Vagina (tissue), 2 donors: ENCODE measurements around the gene EPHB6.

ENCODE experiments used
- CTCF ChIP-seq, 3 experiments: fragments of 450-650 bp in 2 of 3; fragments of 200-600 bp in 1 of 3; sonication (generic) in 1 of 3; IDR thresholded peaks; one replicate each; pipeline ENCODE4 v1.5.1; 2017 to 2019; ENCODE audit warnings: antibody characterized with exemption in 3 of 3, mild to moderate bottlenecking in 2 of 3, moderate library complexity in 2 of 3
- POLR2A ChIP-seq, 2 donors: fragments of 450-650 bp; IDR thresholded peaks; one replicate each; pipeline ENCODE4 v1.6.1; 2017; ENCODE audit warnings: antibody characterized with exemption in 2 of 2, mild to moderate bottlenecking in 2 of 2, moderate library complexity in 2 of 2
- POLR2AphosphoS5 ChIP-seq, 2 donors: sonication (generic); formaldehyde crosslinking; IDR thresholded peaks; one replicate each; pipeline ENCODE4 v1.9.0; 2017; ENCODE audit warnings: antibody characterized with exemption in 2 of 2, mild to moderate bottlenecking in 2 of 2, low read depth in 1 of 2; ENCODE audit not compliant: insufficient read depth in 1 of 2

GRCh38 chr7:142851919-142852318 lies 3.0 kb upstream of the EPHB6 start:
- no peak for TF ChIP-seq CTCF (IDR thresholded peaks at IDR 0.05)
- TF ChIP-seq POLR2A (IDR thresholded peaks at IDR 0.05) = no peak
- no peak for TF ChIP-seq POLR2AphosphoS5 (IDR thresholded peaks at IDR 0.05; ENCODE audit: insufficient read depth in 1 of 2, low read depth in 1 of 2)
